NCI-H146 (cell line): ENCODE results near the gene RELT.

Source experiments
- DNase-seq: peaks from one replicate; lab custom pipeline; 2025; lab: John Stamatoyannopoulos, UW

Gene RELT

GRCh38 chr11:73347067-73347466, 29.1 kb upstream of the RELT start:
- peak; percentile 77 for DNase-seq

DNA sequence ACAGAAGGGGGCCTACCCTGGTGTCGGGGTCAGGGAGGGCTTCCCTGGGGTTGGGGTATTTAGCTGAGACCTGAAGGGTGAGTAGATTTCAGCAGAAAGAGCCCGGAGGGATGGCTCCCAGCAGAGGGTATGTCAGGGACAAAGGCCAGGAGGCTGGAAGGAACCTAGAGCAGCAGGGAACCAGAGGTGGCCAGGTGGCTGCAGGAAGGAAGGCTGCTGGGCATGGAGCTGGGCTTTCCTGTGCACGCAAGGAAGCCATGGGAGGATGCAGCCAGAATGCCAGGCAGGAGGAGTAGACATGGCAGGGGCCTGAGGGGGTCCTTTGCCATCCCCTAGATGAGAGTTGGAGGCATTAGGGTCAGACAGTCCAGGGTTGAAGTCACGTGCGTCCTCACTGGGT, 27.4 kb upstream of the RELT start:
- peak; percentile 9 for DNase-seq

DNA sequence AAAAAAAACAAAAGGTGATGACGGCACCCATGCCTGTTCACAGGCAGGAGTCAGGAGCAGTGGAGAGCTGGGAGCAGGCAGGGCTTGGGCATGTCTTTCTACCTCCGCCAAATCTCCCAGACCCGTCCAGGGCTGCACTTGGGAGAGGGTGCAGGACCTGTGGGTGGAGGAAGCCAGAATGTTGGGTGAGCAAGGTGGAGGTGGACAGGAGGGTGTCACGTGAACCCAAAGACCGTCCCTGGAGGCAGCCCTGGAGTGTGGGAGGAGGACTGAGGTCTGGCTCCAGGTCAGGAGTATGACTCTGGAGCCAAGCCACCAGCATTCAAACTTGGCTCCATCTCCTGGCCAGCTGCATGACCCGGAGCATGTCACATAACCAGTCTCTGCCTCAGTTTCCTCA, 26.6 kb upstream of the RELT start:
- no peak for DNase-seq

- peak; percentile 57 for DNase-seq
Observed at GRCh38 chr11:73350908-73351636, 25.1 kb upstream of the RELT start.

- no peak for DNase-seq
Observed at GRCh38 chr11:73353422-73353821, 22.8 kb upstream of the RELT start.

DNA sequence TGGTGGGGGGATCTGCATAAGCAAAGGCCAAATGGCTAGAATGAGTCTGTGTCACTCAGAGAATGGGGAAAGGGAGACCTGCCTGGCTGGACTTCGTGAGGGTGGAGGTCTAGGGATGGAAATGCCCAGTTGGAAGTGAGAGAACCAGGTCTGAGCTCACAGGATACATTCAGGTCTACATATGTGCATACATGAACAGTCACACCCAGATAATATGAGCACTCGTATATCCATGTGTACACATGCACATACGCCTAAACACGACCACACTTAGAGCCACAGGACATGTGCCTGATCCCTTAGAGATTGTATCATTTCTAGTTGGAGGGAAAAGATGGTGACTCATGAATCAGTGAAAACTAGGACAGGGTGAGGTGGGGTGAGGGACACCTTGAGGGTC, 21.1 kb upstream of the RELT start:
- DNase-seq, result no peak

DNA sequence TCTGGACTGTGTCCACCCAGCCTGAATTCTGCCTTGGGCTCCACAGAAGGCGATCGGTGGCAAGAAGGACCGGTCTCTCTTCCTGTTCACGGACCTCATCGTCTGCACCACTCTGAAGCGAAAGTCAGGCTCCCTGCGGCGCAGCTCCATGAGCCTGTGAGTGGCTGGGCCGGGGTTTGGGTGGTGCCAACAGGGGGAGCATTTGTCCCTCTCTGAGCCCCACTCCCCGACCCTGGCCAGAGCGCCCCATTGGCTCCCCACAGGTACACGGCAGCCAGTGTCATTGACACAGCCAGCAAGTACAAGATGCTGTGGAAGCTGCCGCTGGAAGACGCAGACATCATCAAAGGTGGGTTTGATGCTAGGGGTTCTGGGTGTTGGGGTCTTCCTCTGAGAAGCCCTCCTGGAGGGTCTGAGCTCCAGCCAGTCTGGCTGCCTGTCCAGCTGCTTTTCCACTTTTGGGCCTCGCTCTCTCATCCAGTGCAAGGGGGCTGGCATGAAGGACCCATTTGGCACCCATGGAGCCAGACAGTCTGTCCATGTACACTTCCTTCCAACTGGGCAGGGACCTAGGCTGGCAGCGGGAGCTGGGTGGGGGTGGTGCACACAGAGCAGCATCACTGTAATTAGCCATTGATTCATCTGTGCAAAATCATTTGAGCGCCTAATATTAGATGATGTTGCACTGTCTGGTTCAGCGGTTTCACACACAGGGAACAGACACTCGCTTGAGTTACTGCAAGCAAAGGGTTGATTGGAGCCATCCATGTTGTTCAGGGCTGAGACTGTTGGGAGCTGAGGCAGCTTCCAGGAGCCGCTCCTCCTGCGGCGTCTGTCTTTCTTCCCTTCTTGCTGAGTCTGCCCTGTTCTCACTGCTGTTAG, 19.0 kb upstream of the RELT start:
- no peak for DNase-seq

- no peak for DNase-seq
Observed at GRCh38 chr11:73358071-73358470, 18.1 kb upstream of the RELT start.

DNA sequence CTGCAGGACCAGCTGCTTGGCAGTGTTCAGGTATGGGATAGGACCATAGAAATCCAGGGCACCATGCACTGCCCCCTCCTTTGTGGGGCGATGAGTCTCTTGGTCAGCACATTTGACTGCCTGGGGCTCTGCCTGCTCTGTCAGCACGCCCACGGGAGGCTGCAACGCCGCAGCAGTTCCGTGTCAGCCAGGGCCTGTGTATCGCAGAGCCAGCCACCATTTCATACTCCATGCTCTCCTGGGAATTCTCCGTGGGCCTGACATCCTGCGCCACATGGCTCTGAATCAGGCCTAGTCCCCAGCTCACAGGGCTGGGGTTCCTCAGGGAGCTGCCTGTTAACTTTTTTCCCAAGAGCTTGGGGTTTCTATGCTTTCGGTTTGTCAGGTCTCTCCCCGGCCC, 16.9 kb upstream of the RELT start:
- no peak for DNase-seq

DNA sequence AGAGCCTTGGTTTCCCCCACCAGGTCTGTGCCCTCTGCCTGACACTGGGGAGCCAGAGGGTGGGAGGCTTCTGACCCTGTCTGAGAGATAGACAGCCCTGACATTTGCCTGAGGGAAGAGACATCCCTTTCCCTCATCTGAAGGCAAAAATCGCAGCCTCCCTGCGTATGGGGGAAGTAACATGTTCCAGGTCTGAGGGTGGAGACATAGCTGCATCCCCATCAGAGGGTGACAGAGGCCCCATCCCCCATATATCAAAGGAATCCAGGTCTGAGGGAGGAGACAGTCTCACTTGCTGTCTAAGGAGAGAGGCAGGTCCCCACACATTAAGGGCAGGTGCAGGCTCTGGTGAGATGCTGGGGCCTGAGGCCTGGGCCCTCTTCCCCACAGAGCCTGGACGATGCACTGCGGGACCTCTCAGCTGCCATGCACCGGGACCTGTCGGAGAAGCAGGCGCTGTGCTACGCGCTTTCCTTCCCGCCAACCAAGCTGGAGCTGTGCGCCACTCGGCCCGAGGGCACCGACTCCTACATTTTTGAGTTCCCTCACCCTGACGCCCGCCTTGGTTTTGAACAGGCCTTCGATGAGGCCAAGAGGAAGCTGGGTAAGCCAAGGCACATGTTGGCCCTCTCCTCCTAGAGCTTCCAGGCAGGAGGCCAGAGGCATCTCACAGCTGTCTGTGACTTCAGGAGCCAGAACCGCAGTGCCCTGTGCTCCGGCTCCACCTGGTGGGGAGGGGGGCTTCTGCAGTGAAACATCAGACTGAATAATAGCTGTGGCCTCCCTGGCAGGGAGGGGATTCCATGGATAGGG, 16.1 kb upstream of the RELT start:
- DNase-seq, result peak; percentile 38

GRCh38 chr11:73360743-73361369, 15.3 kb upstream of the RELT start:
- no peak for DNase-seq

DNA sequence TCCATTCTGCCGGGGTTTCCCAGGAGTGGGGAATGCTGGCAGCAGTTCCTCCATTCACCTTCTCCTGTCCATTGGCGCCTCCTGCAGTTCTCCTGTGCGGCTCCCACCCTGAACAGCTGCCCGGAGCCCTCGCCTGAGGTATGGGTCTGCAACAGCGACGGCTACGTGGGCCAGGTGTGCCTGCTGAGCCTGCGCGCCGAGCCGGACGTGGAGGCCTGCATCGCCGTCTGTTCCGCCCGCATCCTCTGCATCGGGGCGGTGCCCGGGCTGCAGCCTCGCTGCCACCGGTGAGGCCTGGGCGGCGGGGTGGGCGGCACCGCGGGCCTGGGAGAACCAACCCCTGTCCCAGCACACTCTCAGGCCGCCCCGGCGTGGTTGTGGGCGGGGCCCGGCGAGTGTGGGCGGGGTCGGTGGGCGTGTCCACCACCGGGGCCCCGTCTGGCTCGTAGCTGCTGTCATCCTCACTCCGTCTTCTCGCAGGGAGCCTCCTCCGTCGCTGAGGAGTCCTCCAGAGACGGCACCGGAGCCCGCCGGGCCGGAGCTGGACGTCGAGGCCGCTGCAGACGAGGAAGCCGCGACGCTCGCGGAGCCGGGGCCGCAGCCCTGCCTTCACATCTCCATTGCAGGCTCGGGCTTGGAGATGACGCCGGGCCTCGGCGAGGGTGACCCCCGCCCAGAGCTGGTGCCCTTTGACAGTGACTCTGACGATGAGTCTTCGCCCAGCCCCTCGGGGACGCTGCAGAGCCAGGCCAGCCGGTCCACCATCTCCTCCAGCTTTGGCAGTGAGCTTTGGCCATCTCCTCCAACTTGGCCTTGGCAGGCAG, 14.0 kb upstream of the RELT start:
- DNase-seq, result peak; percentile 79

DNA sequence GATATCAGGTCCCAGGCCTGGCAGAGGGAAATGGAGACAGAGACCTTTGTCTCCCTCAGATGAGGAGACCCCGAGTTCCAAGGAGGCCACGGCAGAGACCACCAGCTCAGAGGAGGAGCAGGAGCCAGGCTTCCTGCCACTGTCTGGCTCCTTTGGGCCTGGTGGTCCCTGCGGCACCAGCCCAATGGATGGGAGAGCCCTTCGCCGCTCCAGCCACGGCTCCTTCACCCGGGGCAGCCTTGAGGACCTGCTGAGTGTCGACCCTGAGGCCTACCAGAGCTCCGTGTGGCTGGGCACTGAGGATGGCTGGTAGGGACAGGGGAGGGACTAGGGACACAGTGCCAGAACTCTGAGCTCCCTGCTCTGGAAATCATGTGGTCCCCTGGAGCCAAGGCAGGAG, 13.1 kb upstream of the RELT start:
- DNase-seq, result no peak

DNA sequence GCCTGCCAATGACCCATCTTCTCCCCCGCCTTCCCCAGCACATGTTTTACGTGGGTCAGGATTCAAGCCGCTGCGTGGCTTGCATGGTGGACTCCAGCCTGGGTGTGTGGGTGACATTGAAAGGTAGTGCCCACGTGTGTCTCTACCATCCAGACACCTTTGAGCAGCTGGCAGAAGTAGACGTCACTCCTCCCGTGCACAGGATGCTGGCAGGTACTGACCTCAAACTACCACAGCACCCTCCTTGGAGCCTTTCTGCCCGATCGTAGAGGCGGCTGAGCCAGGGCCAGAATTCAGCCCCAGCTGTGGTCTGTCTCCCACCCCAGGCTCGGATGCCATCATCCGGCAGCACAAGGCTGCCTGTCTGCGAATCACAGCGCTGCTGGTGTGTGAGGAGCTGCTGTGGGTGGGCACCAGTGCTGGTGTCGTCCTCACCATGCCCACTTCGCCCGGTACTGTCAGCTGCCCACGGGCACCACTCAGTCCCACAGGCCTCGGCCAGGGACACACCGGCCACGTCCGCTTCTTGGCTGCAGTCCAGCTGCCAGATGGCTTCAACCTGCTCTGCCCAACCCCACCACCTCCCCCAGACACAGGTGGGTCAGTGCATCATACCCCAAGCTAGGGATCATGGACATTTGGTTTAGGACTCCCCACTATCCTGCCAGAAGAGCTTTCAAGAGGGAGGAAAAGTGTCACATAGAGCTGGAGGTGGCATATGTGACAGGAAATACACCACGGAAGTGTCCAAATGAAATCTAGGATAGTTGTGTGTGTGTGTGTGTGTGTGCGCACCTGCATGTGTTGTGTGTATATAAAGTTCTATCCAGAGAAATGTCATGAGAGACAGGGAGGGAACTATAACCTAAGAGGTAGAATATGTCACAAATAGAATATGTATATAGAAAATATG, 10.6 kb upstream of the RELT start:
- DNase-seq, result no peak

- DNase-seq, result no peak
Observed at GRCh38 chr11:73366265-73366610, 10.0 kb upstream of the RELT start.

GRCh38 chr11:73366953-73367352, 9.2 kb upstream of the RELT start:
- no peak for DNase-seq

GRCh38 chr11:73367482-73368024, 8.6 kb upstream of the RELT start:
- no peak for DNase-seq

- no peak for DNase-seq
Observed at GRCh38 chr11:73372375-73372993, 3.7 kb upstream of the RELT start.

GRCh38 chr11:73374151-73374550, 2.0 kb upstream of the RELT start:
- DNase-seq, result no peak

DNA sequence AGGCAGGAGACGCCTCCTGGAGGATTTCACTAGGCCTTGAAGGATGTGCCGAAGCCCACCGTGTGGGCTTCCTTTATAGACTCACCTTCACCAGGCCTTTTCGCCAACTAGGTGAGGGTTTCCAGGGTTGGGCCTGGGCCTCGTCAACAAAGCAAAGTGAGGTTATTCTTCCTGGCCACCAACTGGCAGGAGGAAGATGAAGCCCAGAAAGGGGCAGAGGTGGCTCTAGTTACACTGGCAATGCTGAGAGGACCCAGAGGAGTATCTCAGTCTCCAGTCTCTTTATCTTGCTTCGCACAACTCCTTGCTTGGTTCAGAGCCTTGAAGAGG, 404 bp upstream of the RELT start:
- peak; percentile 35 for DNase-seq
